NCI-H1105 treated with DMSO at 0.1 percent for 48 hours (cell line): ENCODE measurements around the gene CLSTN2.

Source experiments
- DNase-seq: peaks from one replicate; lab custom pipeline; 2025; lab: John Stamatoyannopoulos, UW

CLSTN2 gene

GRCh38 chr3:140341817-140342403 lies 406.9 kb downstream of the CLSTN2 start:
- DNase-seq, result no peak

GRCh38 chr3:140342668-140343067 lies 407.7 kb downstream of the CLSTN2 start:
- DNase-seq, result no peak

- no peak for DNase-seq
Observed at GRCh38 chr3:140343211-140344081, 408.5 kb downstream of the CLSTN2 start.

GRCh38 chr3:140344082-140344454 lies 409.1 kb downstream of the CLSTN2 start:
- no peak for DNase-seq

- no peak for DNase-seq
Observed at GRCh38 chr3:140344601-140345205, 409.7 kb downstream of the CLSTN2 start.

GRCh38 chr3:140347151-140347550 lies 412.2 kb downstream of the CLSTN2 start:
- peak; percentile 36 for DNase-seq

- DNase-seq, result no peak
Observed at GRCh38 chr3:140349938-140350337, 415.0 kb downstream of the CLSTN2 start.

- DNase-seq, result no peak
Observed at GRCh38 chr3:140351466-140351865, 416.5 kb downstream of the CLSTN2 start.

- no peak for DNase-seq
Observed at GRCh38 chr3:140355481-140355880, 420.5 kb downstream of the CLSTN2 start.

- DNase-seq, result no peak
Observed at GRCh38 chr3:140358686-140359085, 423.7 kb downstream of the CLSTN2 start.

GRCh38 chr3:140359233-140359995 lies 424.4 kb downstream of the CLSTN2 start:
- DNase-seq, result peak; percentile 99

- DNase-seq, result no peak
Observed at GRCh38 chr3:140360332-140360731, 425.3 kb downstream of the CLSTN2 start.

- peak; percentile 68 for DNase-seq
Observed at GRCh38 chr3:140363801-140364200, 428.8 kb downstream of the CLSTN2 start.

- DNase-seq, result peak; percentile 21
Observed at GRCh38 chr3:140365872-140366697, 431.1 kb downstream of the CLSTN2 start.

- DNase-seq, result no peak
Observed at GRCh38 chr3:140368223-140368811, 433.3 kb downstream of the CLSTN2 start.

GRCh38 chr3:140370686-140371085 lies 435.7 kb downstream of the CLSTN2 start:
- DNase-seq, result no peak

- no peak for DNase-seq
Observed at GRCh38 chr3:140373234-140373633, 438.2 kb downstream of the CLSTN2 start.

GRCh38 chr3:140375002-140375401 lies 440.0 kb downstream of the CLSTN2 start:
- DNase-seq, result no peak

- DNase-seq, result no peak
Observed at GRCh38 chr3:140376136-140376889, 441.3 kb downstream of the CLSTN2 start.

- no peak for DNase-seq
Observed at GRCh38 chr3:140377644-140378043, 442.7 kb downstream of the CLSTN2 start.
